HEK293 (cell line): Measurements from ENCODE around the gene ACOT7.

Experiments used
- CTCF ChIP-seq: fragments of 450-650 bp; formaldehyde crosslinking; IDR thresholded peaks from 2 replicates; pipeline ENCODE4 v1.5.1; 2016; ENCODE audit warnings: missing biosample characterization, missing genetic modification characterization
- MYNN ChIP-seq: fragments of 450-650 bp; formaldehyde crosslinking; IDR thresholded peaks from 2 replicates; pipeline ENCODE4 v1.5.1; 2016; ENCODE audit warnings: missing biosample characterization, missing genetic modification characterization, borderline replicate concordance
- REST ChIP-seq: fragments of 450-650 bp; formaldehyde crosslinking; IDR thresholded peaks from 2 replicates; pipeline ENCODE4 v1.5.1; 2016; ENCODE audit warnings: missing biosample characterization, missing genetic modification characterization
- YY1 ChIP-seq: fragments of 450-650 bp; formaldehyde crosslinking; IDR thresholded peaks from 2 replicates; pipeline ENCODE4 v1.5.1; 2018; ENCODE audit warnings: missing biosample characterization, missing genetic modification characterization
- ZNF302 ChIP-seq: fragments of 450-650 bp; formaldehyde crosslinking; IDR thresholded peaks from 2 replicates; pipeline ENCODE4 v1.5.1; 2016; ENCODE audit warnings: missing biosample characterization, missing genetic modification characterization, low read depth

- TF ChIP-seq YY1 (tag by site-specific recombination) (no peak), CTCF (tag by site-specific recombination) (no peak), MYNN (tag by site-specific recombination) (no peak), REST (no peak), ZNF302 (tag by site-specific recombination) (no peak)
These were observed 4.4 kb upstream of the ACOT7 start for GRCh38 chr1:6397844-6398441.
